Colonic mucosa (tissue), 4 donors: ENCODE measurements around the gene TPGS2. TPM values are rescaled to one million over a fixed set of nuclear protein-coding genes. Genes with fewer than 3 reads are reported as not detected.

Experiments used
- DNase-seq: peaks from one replicate; pipeline ENCODE4 v3.0.0-alpha.2; 2020
- H3K27ac ChIP-seq: fragments of 200-600 bp; one replicate; pipeline ENCODE4 v1.8.0; 2021
- H3K27me3 ChIP-seq: fragments of 200-600 bp; one replicate; pipeline ENCODE4 v1.8.0; 2021
- H3K36me3 ChIP-seq: fragments of 200-600 bp; one replicate; pipeline ENCODE4 v1.8.0; 2021
- H3K4me1 ChIP-seq: fragments of 200-600 bp; one replicate; pipeline ENCODE4 v1.8.0; 2021; ENCODE audit warnings: mild to moderate bottlenecking
- H3K4me3 ChIP-seq: fragments of 200-600 bp; one replicate; pipeline ENCODE4 v1.8.0; 2021
- H3K9ac ChIP-seq, 2 donors: one replicate each; pipeline ENCODE4 v1.7.0; 2013; ENCODE audit warnings: control low read depth in 2 of 2, low read depth in 2 of 2, low read length in 2 of 2
- H3K9me3 ChIP-seq: fragments of 200-600 bp; one replicate; pipeline ENCODE4 v1.8.0; 2021
- intact Hi-C: fragments of 100-400 bp; cut with DNase I; formaldehyde crosslinking; loops from one replicate; pipeline ENCODE4 v1.14.1; 2022
- total RNA-seq, 2 donors: library from RNA; stranded (reverse); fragmentation: NEBNext Ultra II Directional in 1 of 2; extraction: Animal tissue kit (Norgen Biotek cat#: 25700) in 1 of 2; gene quantifications; one replicate each; pipeline ENCODE4 v1.2.1, GENCODE V29; 2021
- TF ChIP-seq, protein P1 (sequence below): fragments of 200-600 bp; IDR thresholded peaks from one replicate; pipeline ENCODE4 v1.8.0; 2022; ENCODE audit warnings: antibody characterized with exemption, mild to moderate bottlenecking
- donor health status: healthy.
- donor health status: DM: no; HTN: no; CAD: no.
- donor health status: DM: no; HTN: no; CAD: no.

TPGS2 gene
- total RNA-seq, 2 donors from 2014 or later: 51.8 to 79.2 TPM

DNA sequence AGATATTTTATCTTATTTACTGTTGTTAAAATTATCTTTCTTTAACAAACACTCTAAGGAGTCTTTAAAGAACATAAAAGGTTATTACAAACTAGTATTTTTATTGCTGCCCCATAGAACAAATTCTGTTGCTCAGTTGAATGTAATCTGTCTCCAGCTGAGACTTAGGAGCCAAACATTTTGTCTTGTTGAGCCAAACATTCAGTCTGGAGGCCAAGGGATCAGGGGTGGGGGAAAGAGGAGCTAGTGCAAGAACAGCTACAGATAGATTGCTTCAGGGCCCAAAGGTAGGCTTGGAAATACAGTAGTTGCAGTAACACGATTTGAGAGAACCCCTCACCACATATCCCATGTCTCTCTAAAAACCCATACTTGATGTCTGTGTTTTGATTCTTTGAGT lies 51.2 kb downstream of the TPGS2 start:
- H3K9me3 ChIP-seq: no peaks in the 10 kb centered on the region
- H3K36me3 ChIP-seq: no peaks in the 10 kb centered on the region
- H3K9ac ChIP-seq: no peak overlapping the region
- no peak overlapping the region for H3K4me3 ChIP-seq
- H3K27ac ChIP-seq: no peak overlapping the region
- DNase-seq: no peak
- intact Hi-C loops: no loop called here
- TF ChIP-seq, protein P1, sequence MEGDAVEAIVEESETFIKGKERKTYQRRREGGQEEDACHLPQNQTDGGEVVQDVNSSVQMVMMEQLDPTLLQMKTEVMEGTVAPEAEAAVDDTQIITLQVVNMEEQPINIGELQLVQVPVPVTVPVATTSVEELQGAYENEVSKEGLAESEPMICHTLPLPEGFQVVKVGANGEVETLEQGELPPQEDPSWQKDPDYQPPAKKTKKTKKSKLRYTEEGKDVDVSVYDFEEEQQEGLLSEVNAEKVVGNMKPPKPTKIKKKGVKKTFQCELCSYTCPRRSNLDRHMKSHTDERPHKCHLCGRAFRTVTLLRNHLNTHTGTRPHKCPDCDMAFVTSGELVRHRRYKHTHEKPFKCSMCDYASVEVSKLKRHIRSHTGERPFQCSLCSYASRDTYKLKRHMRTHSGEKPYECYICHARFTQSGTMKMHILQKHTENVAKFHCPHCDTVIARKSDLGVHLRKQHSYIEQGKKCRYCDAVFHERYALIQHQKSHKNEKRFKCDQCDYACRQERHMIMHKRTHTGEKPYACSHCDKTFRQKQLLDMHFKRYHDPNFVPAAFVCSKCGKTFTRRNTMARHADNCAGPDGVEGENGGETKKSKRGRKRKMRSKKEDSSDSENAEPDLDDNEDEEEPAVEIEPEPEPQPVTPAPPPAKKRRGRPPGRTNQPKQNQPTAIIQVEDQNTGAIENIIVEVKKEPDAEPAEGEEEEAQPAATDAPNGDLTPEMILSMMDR: no peak
- H3K27me3 ChIP-seq: no peaks in the 10 kb centered on the region
- H3K4me1 ChIP-seq: no peaks in the 10 kb centered on the region

DNA sequence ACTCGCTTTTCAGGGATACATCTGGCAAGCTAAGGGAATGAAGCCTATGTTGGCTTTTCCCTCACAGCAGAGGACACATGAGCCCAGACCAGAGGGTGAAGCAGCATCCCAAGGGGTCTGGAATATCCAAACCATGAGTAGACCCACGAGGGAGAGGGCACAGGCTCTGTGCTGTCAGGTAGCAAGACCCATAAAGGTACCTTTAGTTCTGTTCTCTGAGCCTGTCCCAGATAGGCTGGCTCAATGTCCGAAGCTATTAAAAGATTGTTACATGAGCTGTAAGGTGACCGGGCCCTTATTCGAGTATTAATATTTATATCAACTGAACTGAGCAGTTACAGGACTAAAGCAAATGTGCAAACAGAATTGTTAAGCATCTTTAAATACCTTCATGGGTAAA lies 52.2 kb downstream of the TPGS2 start:
- Histone ChIP-seq H3K27ac (no peak overlapping the region), H3K36me3 (no peaks in the 10 kb centered on the region), H3K27me3 (no peaks in the 10 kb centered on the region), H3K4me3 (no peak overlapping the region), H3K9me3 (no peaks in the 10 kb centered on the region), H3K9ac (no peak overlapping the region), H3K4me1 (no peaks in the 10 kb centered on the region)
- intact Hi-C loops: no loop called here
- TF ChIP-seq, protein P1: no peak
- no peak for DNase-seq

DNA sequence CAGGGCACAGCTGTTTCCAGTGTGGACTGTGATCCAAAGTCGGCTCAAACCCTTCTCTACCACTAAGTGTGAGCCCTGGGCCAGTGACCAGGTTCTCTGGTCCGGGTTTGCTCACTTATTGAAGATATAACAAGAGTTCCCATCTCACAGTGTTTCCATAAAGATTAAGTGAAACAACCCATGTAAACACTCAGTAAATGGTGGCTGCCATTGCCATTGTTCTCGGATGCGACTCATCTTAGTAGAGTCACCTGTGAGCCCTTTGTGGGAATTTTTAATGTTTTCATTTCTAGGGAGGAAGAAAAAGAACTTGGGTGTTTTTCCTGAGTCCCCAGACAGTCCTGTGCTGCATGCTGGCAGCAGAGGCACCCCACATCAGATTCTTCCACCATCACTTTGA lies 53.4 kb downstream of the TPGS2 start:
- H3K27ac ChIP-seq: no peak overlapping the region
- H3K27me3 ChIP-seq: no peaks in the 10 kb centered on the region
- no peaks in the 10 kb centered on the region for H3K4me1 ChIP-seq
- no peaks in the 10 kb centered on the region for H3K36me3 ChIP-seq
- no peak for DNase-seq
- intact Hi-C loops: no loop called here
- no peaks in the 10 kb centered on the region for H3K9me3 ChIP-seq
- TF ChIP-seq, protein P1: no peak
- H3K4me3 ChIP-seq: no peak overlapping the region
- H3K9ac ChIP-seq: no peak overlapping the region

DNA sequence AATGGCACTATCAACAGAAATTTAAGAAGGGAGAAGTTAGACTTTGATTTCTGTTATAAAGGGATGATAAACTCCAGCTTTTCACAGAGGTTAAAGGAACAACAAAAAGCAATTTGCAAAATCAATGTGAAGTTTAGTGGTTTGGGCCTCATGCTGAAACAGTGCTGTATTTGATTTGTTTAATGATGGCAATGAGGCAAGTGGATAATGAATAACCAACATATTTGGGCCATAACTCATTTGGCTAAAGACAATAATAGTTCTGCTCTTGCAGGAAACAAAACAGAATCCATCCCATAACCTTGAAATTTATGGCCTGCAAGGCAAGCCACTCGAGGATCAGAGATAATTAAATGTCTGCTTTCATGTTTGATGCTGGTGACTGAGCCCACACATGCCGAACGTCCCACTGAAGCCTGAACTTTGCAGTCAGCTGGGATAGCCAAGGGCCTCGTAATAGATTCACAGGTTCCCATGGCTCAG lies 56.5 kb downstream of the TPGS2 start:
- Histone ChIP-seq H3K36me3 (no peaks in the 10 kb centered on the region), H3K9ac (no peak overlapping the region), H3K4me3 (no peak overlapping the region), H3K9me3 (no peaks in the 10 kb centered on the region), H3K27ac (no peak overlapping the region), H3K27me3 (no peaks in the 10 kb centered on the region), H3K4me1 (no peaks in the 10 kb centered on the region)
- intact Hi-C loops: no loop called here
- TF ChIP-seq, protein P1: no peak
- DNase-seq: no peak

DNA sequence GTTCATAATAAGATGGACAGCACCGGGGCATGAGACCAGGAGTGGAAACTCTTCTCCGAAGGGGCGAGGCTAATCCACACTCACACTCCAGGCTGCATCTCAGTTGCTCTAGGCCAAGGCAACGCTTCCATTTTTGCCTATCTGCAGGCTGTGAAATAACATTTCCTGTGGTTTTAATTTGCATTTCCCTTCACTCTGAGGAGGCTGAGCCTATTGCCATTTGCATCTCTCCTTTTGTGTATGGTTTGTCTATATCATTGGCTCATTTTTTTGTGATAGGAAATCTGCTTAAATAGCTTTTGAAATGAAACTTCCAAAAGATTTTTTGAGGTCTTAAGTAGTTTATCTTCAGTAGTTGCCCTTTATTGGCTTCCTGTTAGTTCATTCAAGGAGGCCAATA lies 57.6 kb downstream of the TPGS2 start:
- intact Hi-C loops: no loop called here
- Histone ChIP-seq H3K27ac (no peak overlapping the region), H3K36me3 (no peaks in the 10 kb centered on the region), H3K4me3 (no peak overlapping the region), H3K4me1 (no peaks in the 10 kb centered on the region), H3K9me3 (no peaks in the 10 kb centered on the region), H3K9ac (no peak overlapping the region), H3K27me3 (no peaks in the 10 kb centered on the region)
- TF ChIP-seq, protein P1: no peak
- DNase-seq: no peak
